GM23248 (cell line): ENCODE data around the gene TAB2. TPM values are rescaled to one million over a fixed set of nuclear protein-coding genes. Genes with fewer than 3 reads are reported as not detected.

ENCODE experiments used
- DNase-seq: peaks from one replicate; pipeline ENCODE4 v3.0.0-alpha.2; 2015
- H2AFZ ChIP-seq: fragments of 200-600 bp; sonication (generic); 2 replicates; pipeline ENCODE4 v1.6.1; 2016; ENCODE audit warnings: antibody characterized with exemption
- H3F3A ChIP-seq: fragments of 200-600 bp; sonication (generic); 2 replicates; pipeline ENCODE4 v1.6.1; 2016; ENCODE audit warnings: mild to moderate bottlenecking, antibody characterized with exemption, mixed run types; ENCODE audit not compliant: insufficient read depth
- H3K27ac ChIP-seq: fragments of 200-600 bp; sonication (generic); 2 replicates; pipeline ENCODE4 v1.5.1; 2016; ENCODE audit warnings: mild to moderate bottlenecking
- H3K27me3 ChIP-seq: fragments of 200-600 bp; sonication (generic); replicated peaks from 2 replicates; pipeline ENCODE4 v1.6.1; 2016; ENCODE audit warnings: mild to moderate bottlenecking; ENCODE audit not compliant: insufficient read depth
- H3K36me3 ChIP-seq: fragments of 200-600 bp; sonication (generic); 2 replicates; pipeline ENCODE4 v1.6.1; 2016; ENCODE audit warnings: low read depth, mild to moderate bottlenecking
- H3K4me1 ChIP-seq: fragments of 200-600 bp; sonication (generic); 2 replicates; pipeline ENCODE4 v1.6.1; 2016; ENCODE audit warnings: mild to moderate bottlenecking; ENCODE audit not compliant: insufficient read depth
- H3K4me2 ChIP-seq: fragments of 200-600 bp; sonication (generic); one replicate; pipeline ENCODE4 v1.6.1; 2016; ENCODE audit warnings: mild to moderate bottlenecking; ENCODE audit not compliant: unreplicated experiment
- H3K4me3 ChIP-seq: fragments of 200-600 bp; sonication (generic); 2 replicates; pipeline ENCODE4 v1.5.1; 2016; ENCODE audit warnings: mild to moderate bottlenecking
- H3K79me2 ChIP-seq: fragments of 200-600 bp; sonication (generic); 2 replicates; pipeline ENCODE4 v1.6.1; 2016; ENCODE audit warnings: mild to moderate bottlenecking; ENCODE audit not compliant: insufficient read depth
- H3K9ac ChIP-seq: fragments of 200-600 bp; sonication (generic); 2 replicates; pipeline ENCODE4 v1.6.1; 2016; ENCODE audit warnings: mild to moderate bottlenecking
- H3K9me2 ChIP-seq: fragments of 200-600 bp; sonication (generic); 2 replicates; pipeline ENCODE4 v1.6.1; 2016; ENCODE audit warnings: mixed run types, mild to moderate bottlenecking, moderate library complexity; ENCODE audit not compliant: insufficient read depth
- H3K9me3 ChIP-seq: fragments of 200-600 bp; sonication (generic); one replicate; pipeline ENCODE4 v1.6.1; 2017; ENCODE audit warnings: low read depth
- H4K20me1 ChIP-seq: fragments of 200-600 bp; sonication (generic); 2 replicates; pipeline ENCODE4 v1.6.0; 2016; ENCODE audit not compliant: insufficient read depth
- EZH2 ChIP-seq: fragments of 200-600 bp; sonication (generic); IDR thresholded peaks from 2 replicates; pipeline ENCODE4 v1.6.1; 2018; ENCODE audit warnings: antibody characterized with exemption, mild to moderate bottlenecking; ENCODE audit not compliant: insufficient read depth, poor library complexity, severe bottlenecking
- EZH2phosphoT487 ChIP-seq: fragments of 200-600 bp; sonication (generic); IDR thresholded peaks from 2 replicates; pipeline ENCODE4 v1.6.1; 2018; ENCODE audit warnings: antibody characterized with exemption, moderate library complexity, mild to moderate bottlenecking, low read depth; ENCODE audit not compliant: insufficient read depth
- WGBS, 2 experiments: methylation state at CpG; one replicate each; pipeline ENCODE4 v1.1.6; 2015 to 2017; ENCODE audit warnings: low lambda C conversion rate in 2 of 2, low coverage in 1 of 2; ENCODE audit errors: missing lambda C conversion rate in 2 of 2; 5-methylcytosine and 5-hydroxymethylcytosine counted together
- in situ Hi-C: fragments of 300-500 bp; cut with MboI; formaldehyde crosslinking; loops from 2 replicates; pipeline ENCODE4 v1.15.0; 2020
- polyA plus RNA-seq: library from polyadenylated mRNA; unstranded; fragments of >200 nt; fragmentation: Nextera tagmentation; extraction: Ambion mirVana; gene quantifications from 2 replicates; pipeline ENCODE4 v1.2.1, GENCODE V29; 2016
- total RNA-seq: library from RNA; depleted of rRNA; stranded (reverse); fragments of >200 nt; shearing (Covaris generic); gene quantifications from 2 replicates; pipeline ENCODE4 v1.2.3, GENCODE V29; 2014

Gene TAB2
- total and polyA plus RNA-seq, 2 experiments from 2014 or later: 11.6 to 28.4 TPM

DNA sequence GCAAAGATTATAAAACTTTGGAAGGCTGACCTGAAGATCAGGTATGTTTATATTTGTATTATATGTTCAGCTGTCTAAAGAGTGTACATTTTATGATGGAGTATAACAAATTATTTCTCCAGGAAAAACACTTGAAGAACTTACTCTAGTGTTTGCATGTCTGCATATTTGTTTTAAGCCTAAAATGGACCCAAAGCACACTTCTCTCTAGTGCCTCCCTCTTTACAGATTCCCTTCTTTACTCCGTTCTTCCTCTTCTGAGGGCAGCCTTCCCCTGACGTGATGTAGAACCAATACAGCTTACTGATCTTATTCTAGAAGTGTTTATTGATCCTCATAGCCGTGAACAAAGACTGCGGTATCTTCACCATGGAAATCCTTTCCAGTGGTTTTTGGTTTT, 96.5 kb downstream of the TAB2 start:
- no peak for TF ChIP-seq EZH2phosphoT487
- TF ChIP-seq EZH2: no peak
- Histone ChIP-seq H3K4me2 (no peak overlapping the region), H3K79me2 (no peaks in the 10 kb centered on the region), H2AFZ (no peak overlapping the region), H3K27me3 (no peaks in the 10 kb centered on the region), H3K9me3 (no peaks in the 10 kb centered on the region), H4K20me1 (no peaks in the 10 kb centered on the region), H3K27ac (no peak overlapping the region), H3K4me3 (no peak overlapping the region), H3K9ac (no peak overlapping the region), H3F3A (0 out of 2 replicates have a peak, but pooled peaks cover 5% of the 10 kb centered on the region), H3K4me1 (no peaks in the 10 kb centered on the region), H3K36me3 (peaks cover 9% of the 10 kb centered on the region; the same call in 1 of the 2 replicates), H3K9me2 (no peaks in the 10 kb centered on the region)
- in situ Hi-C loops: no loop called here
- WGBS, 2 experiments: 88 to 89% methylated on average over 4 of the region's 4 CpGs
- no peak for DNase-seq

DNA sequence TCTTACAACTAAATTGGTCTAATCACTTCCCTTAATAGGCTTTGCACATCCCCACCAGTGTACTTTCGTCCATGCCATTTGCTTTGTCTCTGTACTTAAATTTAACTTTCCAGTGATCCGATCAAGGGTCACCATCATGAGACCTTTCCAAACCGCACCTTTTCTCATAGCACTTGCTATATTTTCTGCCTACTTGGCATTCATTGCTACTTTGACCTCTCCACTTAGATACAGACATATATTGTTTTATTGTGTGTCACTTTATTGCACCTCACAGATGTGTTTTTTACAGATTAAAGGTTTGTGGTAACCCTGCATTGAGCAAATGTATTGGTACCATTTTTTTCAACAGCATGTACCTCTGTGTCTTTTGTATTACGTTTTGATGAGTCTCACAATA, 97.3 kb downstream of the TAB2 start:
- in situ Hi-C loops: no loop called here
- TF ChIP-seq EZH2 (no peak), EZH2phosphoT487 (no peak)

DNA sequence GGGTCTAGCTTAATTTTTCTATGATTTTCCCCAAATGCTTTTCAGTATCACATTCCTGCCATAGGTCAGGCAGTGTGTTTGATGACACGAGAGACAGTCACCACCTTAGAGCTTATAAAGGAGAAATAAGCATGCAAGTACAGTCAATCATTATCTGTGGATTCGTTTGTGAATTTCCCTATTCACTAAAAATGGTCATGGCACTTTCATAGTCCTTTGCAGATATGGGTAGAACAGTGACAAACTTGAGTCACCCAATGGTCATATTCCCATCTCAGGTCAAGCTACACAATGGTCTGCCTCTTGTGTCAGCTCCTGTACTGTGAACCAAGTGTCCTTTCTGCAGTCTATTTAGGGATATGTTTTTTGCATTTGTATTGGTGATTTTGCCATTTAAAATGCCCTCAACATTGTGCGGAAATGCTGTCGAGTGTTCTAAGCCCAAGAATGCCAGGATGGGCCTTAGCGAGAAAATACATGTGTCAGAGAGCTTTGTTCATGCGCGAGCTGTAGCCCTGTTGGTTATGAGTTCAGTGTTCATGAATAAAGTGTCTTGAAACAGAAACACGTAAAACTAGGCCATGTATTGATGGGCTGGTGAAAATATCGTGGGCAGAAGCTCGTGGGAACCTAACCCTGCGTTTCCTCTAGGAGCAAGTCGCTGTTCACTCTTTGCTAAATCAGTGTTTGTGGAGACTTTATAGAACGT, 102.3 kb downstream of the TAB2 start:
- H3K79me2 ChIP-seq: no peaks in the 10 kb centered on the region
- H3K4me1 ChIP-seq: 0 out of 2 replicates have a peak, but pooled peaks cover 4% of the 10 kb centered on the region
- no peaks in the 10 kb centered on the region for H4K20me1 ChIP-seq
- H2AFZ ChIP-seq: no peak overlapping the region
- 90 to 93% methylated on average over 13 of the region's 13 CpGs for WGBS, 2 experiments
- no peaks in the 10 kb centered on the region for H3K9me2 ChIP-seq
- no peak overlapping the region for H3K27ac ChIP-seq
- H3K4me3 ChIP-seq: no peak overlapping the region
- H3F3A ChIP-seq: 0 out of 2 replicates have a peak, but pooled peaks cover 5% of the 10 kb centered on the region
- H3K9me3 ChIP-seq: no peaks in the 10 kb centered on the region
- in situ Hi-C loops: no loop called here
- H3K4me2 ChIP-seq: no peak overlapping the region
- no peak overlapping the region for H3K9ac ChIP-seq
- H3K36me3 ChIP-seq: no peaks in the 10 kb centered on the region
- no peaks in the 10 kb centered on the region for H3K27me3 ChIP-seq
- no peak for DNase-seq
- TF ChIP-seq EZH2phosphoT487 (no peak), EZH2 (no peak)

More for the DNA sequence above, 97.3 kb downstream of the TAB2 start:
- H3K79me2 ChIP-seq: no peaks in the 10 kb centered on the region
- H3K9ac ChIP-seq: no peak overlapping the region
- no peak for DNase-seq
- H4K20me1 ChIP-seq: no peaks in the 10 kb centered on the region
- H3K9me2 ChIP-seq: no peaks in the 10 kb centered on the region
- H3K9me3 ChIP-seq: no peaks in the 10 kb centered on the region
- 0 out of 2 replicates have a peak, but pooled peaks cover 5% of the 10 kb centered on the region for H3F3A ChIP-seq
- no peak overlapping the region for H3K4me2 ChIP-seq
- 97% methylated on average over 4 of the region's 4 CpGs for WGBS, 2 experiments
- H3K27me3 ChIP-seq: no peaks in the 10 kb centered on the region
- H2AFZ ChIP-seq: no peak overlapping the region
- H3K4me1 ChIP-seq: no peaks in the 10 kb centered on the region
- no peak overlapping the region for H3K4me3 ChIP-seq
- H3K27ac ChIP-seq: no peak overlapping the region
- H3K36me3 ChIP-seq: peaks cover 9% of the 10 kb centered on the region; the same call in 1 of the 2 replicates

DNA sequence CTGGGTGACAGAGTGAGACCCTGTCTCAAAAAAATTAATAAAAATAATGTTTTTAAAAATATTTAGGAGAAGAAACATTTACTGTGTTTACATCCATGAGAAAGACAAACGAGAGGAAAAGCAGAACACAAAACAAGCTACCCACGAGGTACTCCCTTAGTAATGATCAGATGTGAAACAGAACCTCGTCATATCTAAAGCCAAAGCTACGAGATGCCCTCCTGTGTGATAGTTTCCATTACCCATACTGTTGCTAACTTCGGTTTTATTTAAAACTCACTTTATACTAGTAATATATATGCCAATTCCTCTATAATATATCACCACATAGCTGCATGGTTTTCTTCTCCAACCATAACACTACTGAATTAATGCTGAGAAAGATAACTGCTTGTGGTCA, 103.6 kb downstream of the TAB2 start:
- 0 out of 2 replicates have a peak, but pooled peaks cover 5% of the 10 kb centered on the region for H3F3A ChIP-seq
- H3K4me3 ChIP-seq: no peak overlapping the region
- H3K4me1 ChIP-seq: 0 out of 2 replicates have a peak, but pooled peaks cover 4% of the 10 kb centered on the region
- no peaks in the 10 kb centered on the region for H3K79me2 ChIP-seq
- 56 to 64% methylated on average over 5 of the region's 5 CpGs for WGBS, 2 experiments
- in situ Hi-C loops: no loop called here
- H3K27me3 ChIP-seq: no peaks in the 10 kb centered on the region
- no peaks in the 10 kb centered on the region for H4K20me1 ChIP-seq
- no peak for TF ChIP-seq EZH2phosphoT487
- TF ChIP-seq EZH2: no peak
- no peaks in the 10 kb centered on the region for H3K9me2 ChIP-seq
- DNase-seq: no peak
- no peak overlapping the region for H3K27ac ChIP-seq
- H3K36me3 ChIP-seq: no peaks in the 10 kb centered on the region
- H3K9me3 ChIP-seq: no peaks in the 10 kb centered on the region
- no peak overlapping the region for H3K4me2 ChIP-seq
- H3K9ac ChIP-seq: no peak overlapping the region
- H2AFZ ChIP-seq: no peak overlapping the region
